GM18861 (cell line): ENCODE measurements around the gene SRSF5.
"Not testable (repeated sequence)": the region's sequence is repeated elsewhere in the genome, so short reads cannot be mapped to it uniquely, and the experiment has no call there.

Source experiments
- ATAC-seq: cut with Tn5 transposase; IDR thresholded peaks from one replicate; pipeline ENCODE4 v1.9.1; 2021; ENCODE audit not compliant: unreplicated experiment

Gene SRSF5

DNA sequence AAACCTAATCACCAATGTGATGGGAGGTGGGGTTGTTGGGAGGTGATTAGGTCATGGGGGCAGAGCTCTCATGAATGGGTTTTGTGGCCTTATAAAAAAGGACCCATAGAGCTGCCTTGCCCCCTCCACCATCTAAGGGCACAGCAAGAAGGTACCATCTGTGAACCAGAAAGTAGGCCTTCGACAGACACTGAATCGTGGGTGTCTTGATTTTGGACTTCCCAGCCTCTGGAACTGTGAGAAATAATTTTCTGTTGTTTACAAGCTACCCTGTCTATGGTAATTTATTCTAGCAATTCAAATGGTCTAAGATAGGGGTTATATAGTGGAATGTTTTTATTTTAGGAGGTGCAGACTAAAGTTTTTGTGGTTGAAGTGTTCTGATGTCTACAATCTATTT, 38.0 kb downstream of the SRSF5 start:
- no peak for ATAC-seq

GRCh38 chr14:69807192-69807591, 40.2 kb downstream of the SRSF5 start:
- ATAC-seq, result no peak

GRCh38 chr14:69808919-69809808, 42.2 kb downstream of the SRSF5 start:
- no peak for ATAC-seq

DNA sequence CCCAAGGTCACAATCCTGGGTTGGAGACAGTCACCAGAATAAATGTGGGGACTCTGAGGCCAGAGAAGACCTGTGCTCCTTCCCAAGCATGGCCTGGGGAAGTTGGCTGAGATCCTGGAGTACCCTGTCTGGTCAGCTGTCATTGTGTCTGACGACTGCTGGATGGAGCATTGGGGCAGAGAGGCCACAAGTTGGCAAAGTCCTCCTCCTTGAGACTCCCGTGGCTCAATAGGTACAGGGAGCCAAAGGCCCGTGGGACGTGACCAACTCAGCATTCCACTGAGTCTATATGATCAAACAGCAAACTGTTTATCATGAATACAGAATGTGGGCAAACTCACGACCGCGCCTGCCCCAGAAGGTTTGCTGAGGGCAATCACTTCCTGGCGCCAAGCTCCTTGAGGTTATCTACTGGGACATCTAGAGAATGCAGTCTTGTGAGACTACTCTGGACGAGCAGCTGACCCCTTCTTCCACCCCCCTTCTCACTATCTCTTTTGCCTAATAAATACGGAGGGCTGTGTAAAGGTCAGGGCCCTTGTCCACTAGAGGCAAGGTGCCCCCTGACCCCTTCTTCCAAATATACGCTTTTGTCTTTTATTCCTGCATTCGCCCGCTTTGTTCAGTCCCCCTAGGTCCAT, 44.4 kb downstream of the SRSF5 start:
- ATAC-seq, result no peak

GRCh38 chr14:69811868-69812252, 44.9 kb downstream of the SRSF5 start:
- ATAC-seq, result no peak

GRCh38 chr14:69812711-69813110, 45.8 kb downstream of the SRSF5 start:
- no peak for ATAC-seq

GRCh38 chr14:69813346-69813745, 46.4 kb downstream of the SRSF5 start:
- not testable (repeated sequence) for ATAC-seq

DNA sequence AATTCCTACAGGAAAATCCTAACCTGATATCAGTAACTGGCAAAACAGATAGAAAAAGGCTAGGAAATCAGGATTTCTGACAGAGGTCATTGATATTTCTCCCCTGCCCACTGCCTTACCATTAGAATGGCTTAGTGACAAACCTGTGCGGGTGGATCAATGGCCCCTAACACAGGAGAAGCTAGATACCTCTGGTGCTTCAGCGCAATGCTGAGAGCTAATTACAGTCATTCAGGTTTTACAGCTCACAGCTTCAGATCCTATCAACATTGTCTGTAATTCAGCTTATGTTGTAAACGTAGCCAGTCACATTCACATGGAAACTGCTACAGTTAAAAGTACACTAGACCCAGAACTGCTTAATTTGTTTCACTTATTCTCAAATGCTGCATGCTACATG, 47.5 kb downstream of the SRSF5 start:
- ATAC-seq, result no peak

DNA sequence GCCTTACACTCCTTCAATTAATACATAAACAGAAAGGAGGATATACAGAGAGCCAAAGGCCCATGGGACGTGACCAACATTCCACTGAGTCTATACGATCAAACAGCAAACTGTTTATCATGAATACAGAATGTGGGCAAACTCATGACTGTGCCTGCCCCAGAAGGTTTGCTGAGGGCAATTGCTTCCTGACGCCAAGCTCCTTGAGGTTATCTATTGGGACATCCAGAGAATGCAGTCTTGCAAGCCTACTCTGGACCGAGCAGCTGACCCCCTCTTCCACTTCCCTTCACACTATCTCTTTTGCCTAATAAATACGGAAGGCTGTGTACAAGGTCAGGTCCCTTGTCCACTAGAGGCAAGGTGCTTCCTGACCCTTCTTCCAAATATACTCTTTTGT, 48.6 kb downstream of the SRSF5 start:
- no peak for ATAC-seq

DNA sequence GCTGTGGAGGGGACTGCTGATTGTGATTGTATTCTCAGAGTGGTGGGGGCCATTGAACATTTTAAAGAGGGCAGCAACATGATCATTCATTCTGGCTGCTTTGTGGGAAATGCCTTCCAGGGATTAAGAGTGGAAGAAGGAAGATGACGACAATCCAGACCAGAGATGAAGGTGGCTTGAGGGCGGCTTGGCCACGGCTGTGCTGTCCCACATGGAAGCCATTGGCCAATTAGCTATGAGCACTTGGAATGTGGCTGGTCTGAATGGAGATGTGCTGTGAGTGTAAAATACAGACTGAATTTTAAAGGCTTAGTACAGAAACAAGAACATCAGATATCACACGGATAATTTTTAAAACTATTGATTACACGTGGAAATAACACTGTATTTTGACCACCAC, 49.3 kb downstream of the SRSF5 start:
- no peak for ATAC-seq

DNA sequence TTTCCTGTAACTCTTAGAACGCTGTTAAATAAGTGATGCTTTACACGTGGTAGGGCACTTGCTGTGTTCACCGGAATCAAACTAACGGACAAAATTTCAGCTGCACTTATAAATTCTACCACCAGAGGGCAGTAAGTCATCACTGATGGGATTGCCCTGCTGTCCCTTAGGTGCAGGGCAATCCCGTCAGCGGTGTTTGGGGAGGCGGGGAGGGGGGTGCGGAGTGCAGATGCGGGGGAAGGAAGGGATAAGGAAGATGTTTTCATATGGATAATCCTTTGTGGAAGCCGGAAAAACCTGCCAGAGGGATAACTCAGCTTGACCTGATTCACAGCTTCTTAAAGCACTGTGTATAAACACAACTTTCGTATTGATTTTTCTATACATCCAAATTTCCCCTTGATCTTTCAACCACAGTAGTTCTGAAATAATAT, 51.8 kb downstream of the SRSF5 start:
- no peak for ATAC-seq

DNA sequence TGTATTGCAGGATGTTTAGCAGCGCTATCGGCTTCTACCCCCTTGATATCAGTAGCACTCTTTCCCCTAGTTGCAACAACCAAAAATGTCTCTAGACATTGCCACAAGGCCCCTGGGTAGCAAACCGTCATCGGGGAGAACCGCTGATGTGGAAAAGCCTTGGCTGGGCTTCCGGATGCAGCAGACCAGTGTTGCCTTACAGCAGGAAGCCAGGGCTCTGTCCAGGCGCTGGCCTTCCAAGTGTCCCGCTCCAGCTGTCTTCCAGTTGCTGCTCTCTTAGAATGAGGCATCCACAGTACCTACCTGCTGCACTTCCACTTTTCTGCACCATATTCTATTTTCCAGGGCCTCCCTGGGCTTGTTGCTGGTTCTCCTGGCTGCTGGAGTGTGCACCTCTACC, 52.7 kb downstream of the SRSF5 start:
- no peak for ATAC-seq

- no peak for ATAC-seq
These were observed 54.0 kb downstream of the SRSF5 start for GRCh38 chr14:69820991-69821390.
